H1 (cell line): Measurements from ENCODE around the gene ARID4A. TPM values are rescaled to one million over a fixed set of nuclear protein-coding genes. Genes with fewer than 3 reads are reported as not detected.

Source experiments
- CTCF ChIA-PET: fragments of 300-600 bp; sonication (Branson Sonifier 250); formaldehyde crosslinking; loops from one replicate; lab custom pipeline; 2021; ENCODE audit not compliant: partially characterized antibody; lab: Charles Lee
- POLR2A ChIA-PET: fragments of 300-600 bp; sonication (Branson Sonifier 250); formaldehyde crosslinking; loops from one replicate; lab custom pipeline; 2021; ENCODE audit warnings: inconsistent platforms; ENCODE audit not compliant: partially characterized antibody; lab: Charles Lee
- DNase-seq, 2 experiments: peaks; one replicate each; pipeline versions ENCODE4 v3.0.0 to v3.0.0-alpha.2; 2010 to 2022; ENCODE audit warnings: low spot score in 2 of 2, low read depth in 1 of 2, mixed read lengths in 1 of 2
- FAIRE-seq: peaks from 2 replicates; lab custom pipeline; 2011; peaks lifted over from hg19 to GRCh38; lab: Jason Lieb, UNC
- H2AFZ ChIP-seq: 2 replicates; pipeline ENCODE4 v1.8.1; 2012; ENCODE audit warnings: low read length, inconsistent platforms
- H2AK5ac ChIP-seq: 2 replicates; pipeline ENCODE4 v1.6.1; 2013; ENCODE audit warnings: low read depth, low read length
- H2BK120ac ChIP-seq: replicated peaks from 2 replicates; pipeline ENCODE3; 2013; ENCODE audit warnings: low read depth, low read length, inconsistent platforms
- H2BK12ac ChIP-seq: 2 replicates; pipeline ENCODE4 v1.6.1; 2013; ENCODE audit warnings: low read depth, low read length
- H2BK15ac ChIP-seq: 2 replicates; pipeline ENCODE4 v1.6.1; 2013; ENCODE audit warnings: low read length
- H2BK20ac ChIP-seq: 2 replicates; pipeline ENCODE4 v1.6.1; 2013; ENCODE audit warnings: low read length
- H2BK5ac ChIP-seq: 2 replicates; pipeline ENCODE4 v1.6.1; 2013; ENCODE audit warnings: low read depth, low read length
- H3K14ac ChIP-seq: 2 replicates; pipeline ENCODE4 v1.6.1; 2013; ENCODE audit warnings: inconsistent platforms; ENCODE audit not compliant: insufficient read length
- H3K18ac ChIP-seq: 2 replicates; pipeline ENCODE4 v1.6.1; 2013; ENCODE audit warnings: low read length; ENCODE audit errors: extremely low read depth
- H3K23ac ChIP-seq: 2 replicates; pipeline ENCODE4 v1.6.1; 2013; ENCODE audit warnings: inconsistent platforms; ENCODE audit not compliant: insufficient read length
- H3K23me2 ChIP-seq: 2 replicates; pipeline ENCODE4 v1.6.1; 2013; ENCODE audit warnings: low read depth, low read length
- H3K27ac ChIP-seq: 2 replicates; pipeline ENCODE4 v1.6.1; 2011; ENCODE audit warnings: low read depth, low read length, inconsistent platforms
- H3K27me3 ChIP-seq, 4 experiments: replicated peaks in 1 of 4; 1 replicate in 1 of 4; 2 replicates in 3 of 4; pipeline versions ENCODE4 v1.6.1 to v1.8.1; 2011 to 2013; ENCODE audit warnings: low read length in 3 of 4, mild to moderate bottlenecking in 3 of 4, inconsistent platforms in 2 of 4, mixed read lengths in 2 of 4, moderate library complexity in 1 of 4; ENCODE audit not compliant: control insufficient read depth in 3 of 4, insufficient read depth in 3 of 4; ENCODE audit errors: extremely low read depth in 1 of 4
- H3K36me3 ChIP-seq, 4 experiments: 2 replicates each; pipeline versions ENCODE4 v1.6.1 to v1.8.1; 2011 to 2013; ENCODE audit warnings: mild to moderate bottlenecking in 4 of 4, low read length in 3 of 4, moderate library complexity in 2 of 4, control low read depth in 1 of 4, inconsistent platforms in 1 of 4; ENCODE audit not compliant: insufficient read depth in 4 of 4, control insufficient read depth in 2 of 4
- H3K4ac ChIP-seq: replicated peaks from 2 replicates; pipeline ENCODE3; 2013; ENCODE audit warnings: low read length, low read depth, mixed read lengths, inconsistent platforms; ENCODE audit not compliant: insufficient read length
- H3K4me1 ChIP-seq, 4 experiments: replicated peaks in 1 of 4; 1 replicate in 1 of 4; 2 replicates in 3 of 4; pipeline versions ENCODE4 v1.6.1 to v1.8.1; 2011 to 2013; ENCODE audit warnings: low read length in 3 of 4, inconsistent platforms in 2 of 4, mixed read lengths in 1 of 4; ENCODE audit not compliant: insufficient read depth in 4 of 4, control insufficient read depth in 3 of 4
- H3K4me2 ChIP-seq, 2 experiments: 2 replicates each; pipeline versions ENCODE4 v1.6.1 to v1.8.1; 2011 to 2013; ENCODE audit warnings: low read depth in 2 of 2, low read length in 2 of 2, control low read depth in 1 of 2, inconsistent platforms in 1 of 2, mild to moderate bottlenecking in 1 of 2; ENCODE audit not compliant: insufficient read depth in 1 of 2
- H3K4me3 ChIP-seq, 4 experiments: fragments of 200-600, 300-600 bp in 1 of 4; sonication (generic), shearing (Covaris generic), sonication (Bioruptor Twin) in 1 of 4; 2 replicates each; pipeline versions ENCODE4 v1.5.1 to v1.8.1; 2011 to 2016; ENCODE audit warnings: low read length in 4 of 4, low read depth in 3 of 4, control low read depth in 2 of 4, inconsistent platforms in 2 of 4, mild to moderate bottlenecking in 2 of 4, mixed read lengths in 1 of 4, moderate library complexity in 1 of 4; ENCODE audit not compliant: insufficient read depth in 2 of 4; ENCODE audit errors: extremely low read depth in 1 of 4
- H3K56ac ChIP-seq: replicated peaks from 2 replicates; pipeline ENCODE3; 2013; ENCODE audit warnings: low read depth, mild to moderate bottlenecking, mixed read lengths, low read length, inconsistent platforms; ENCODE audit not compliant: insufficient read length
- H3K79me1 ChIP-seq: 2 replicates; pipeline ENCODE4 v1.6.1; 2013; ENCODE audit warnings: low read depth, low read length, control low read depth
- H3K79me2 ChIP-seq, 2 experiments: 2 replicates each; pipeline versions ENCODE4 v1.6.1 to v1.8.1; 2012 to 2013; ENCODE audit warnings: low read length in 2 of 2, mild to moderate bottlenecking in 2 of 2, inconsistent platforms in 1 of 2; ENCODE audit not compliant: insufficient read depth in 2 of 2, control insufficient read depth in 1 of 2
- H3K9ac ChIP-seq, 4 experiments: replicated peaks in 1 of 4; 1 replicate in 1 of 4; 2 replicates in 3 of 4; pipeline versions ENCODE4 v1.6.1 to v1.8.1; 2011 to 2013; ENCODE audit warnings: low read depth in 3 of 4, low read length in 3 of 4, control low read depth in 2 of 4, mild to moderate bottlenecking in 2 of 4, moderate library complexity in 2 of 4, inconsistent platforms in 1 of 4; ENCODE audit errors: extremely low read depth in 1 of 4
- H3K9me3 ChIP-seq, 2 experiments: 2 replicates each; pipeline versions ENCODE4 v1.6.1 to v1.8.1; 2012 to 2013; ENCODE audit warnings: mild to moderate bottlenecking in 2 of 2, moderate library complexity in 2 of 2, control low read depth in 1 of 2, inconsistent platforms in 1 of 2, low read depth in 1 of 2, low read length in 1 of 2, mixed read lengths in 1 of 2; ENCODE audit not compliant: insufficient read depth in 2 of 2
- H4K20me1 ChIP-seq, 2 experiments: replicated peaks in 1 of 2; 2 replicates each; pipeline versions ENCODE3 to v1.8.1; 2011 to 2013; ENCODE audit warnings: inconsistent platforms in 2 of 2, low read length in 2 of 2, mild to moderate bottlenecking in 1 of 2; ENCODE audit not compliant: insufficient read depth in 2 of 2, control insufficient read depth in 1 of 2
- H4K5ac ChIP-seq: 2 replicates; pipeline ENCODE4 v1.6.1; 2013; ENCODE audit warnings: low read length, low read depth, mixed read lengths, inconsistent platforms; ENCODE audit not compliant: insufficient read length
- H4K8ac ChIP-seq: 2 replicates; pipeline ENCODE4 v1.8.0; 2013; ENCODE audit warnings: mild to moderate bottlenecking, moderate library complexity, low read length, inconsistent platforms; ENCODE audit not compliant: insufficient read depth; ENCODE audit errors: extremely low read depth
- H4K91ac ChIP-seq: replicated peaks from 2 replicates; pipeline ENCODE3; 2013; ENCODE audit warnings: low read length, mixed read lengths, inconsistent platforms; ENCODE audit not compliant: insufficient read length
- BACH1 ChIP-seq: IDR thresholded peaks from 2 replicates; pipeline ENCODE4 v1.6.1; 2012; ENCODE audit warnings: low read length, improper control_type of control experiment
- BRCA1 ChIP-seq: IDR thresholded peaks from 2 replicates; pipeline ENCODE4 v1.6.1; 2012; ENCODE audit warnings: low read depth, low read length, improper control_type of control experiment
- CEBPB ChIP-seq: IDR thresholded peaks from 2 replicates; pipeline ENCODE4 v1.6.1; 2012; ENCODE audit warnings: low read depth, low read length
- CHD2 ChIP-seq: IDR thresholded peaks from 2 replicates; pipeline ENCODE4 v1.6.1; 2012; ENCODE audit warnings: low read length, improper control_type of control experiment
- E2F6 ChIP-seq: IDR thresholded peaks from 2 replicates; pipeline ENCODE4 v1.6.1; 2012; ENCODE audit warnings: inconsistent platforms
- HDAC6 ChIP-seq: IDR thresholded peaks from one replicate; pipeline ENCODE4 v1.7.1; 2012; ENCODE audit warnings: low read depth, mild to moderate bottlenecking, inconsistent platforms, low read length, moderate library complexity
- KDM1A ChIP-seq: fragments of 200-600, 300-600 bp; sonication (generic); IDR thresholded peaks from 2 replicates; pipeline ENCODE4 v1.7.1; 2016; ENCODE audit warnings: mild to moderate bottlenecking, low read length, borderline replicate concordance
- MAX ChIP-seq: IDR thresholded peaks from 2 replicates; pipeline ENCODE4 v1.6.1; 2012; ENCODE audit warnings: inconsistent platforms
- NRF1 ChIP-seq: IDR thresholded peaks from 2 replicates; pipeline ENCODE4 v1.6.1; 2011; ENCODE audit warnings: mild to moderate bottlenecking, low read depth, low read length, improper control_type of control experiment
- POLR2AphosphoS5 ChIP-seq: IDR thresholded peaks from 2 replicates; pipeline ENCODE4 v1.6.1; 2011; ENCODE audit warnings: low read depth, low read length
- RFX5 ChIP-seq: IDR thresholded peaks from 2 replicates; pipeline ENCODE4 v1.6.1; 2011; ENCODE audit warnings: low read depth, low read length, improper control_type of control experiment, borderline replicate concordance
- SAP30 ChIP-seq: fragments of 300-600 bp; sonication (generic); IDR thresholded peaks from 2 replicates; pipeline ENCODE4 v1.7.1; 2012; ENCODE audit warnings: low read length, moderate library complexity, mild to moderate bottlenecking, inconsistent platforms; ENCODE audit not compliant: insufficient read depth, insufficient replicate concordance
- SIX5 ChIP-seq: IDR thresholded peaks from 2 replicates; pipeline ENCODE4 v1.6.1; 2011; ENCODE audit warnings: mild to moderate bottlenecking, low read depth, low read length
- SRF ChIP-seq: IDR thresholded peaks from 2 replicates; pipeline ENCODE4 v1.6.1; 2011; ENCODE audit warnings: mild to moderate bottlenecking, low read depth, low read length, moderate library complexity
- TBP ChIP-seq: IDR thresholded peaks from 2 replicates; pipeline ENCODE4 v1.6.1; 2011; ENCODE audit warnings: low read depth, low read length, improper control_type of control experiment
- WGBS, 2 experiments: shearing (Covaris generic) in 1 of 2; methylation state at CpG; one replicate each; pipeline versions ENCODE4 v1.1.6 to v1.1.7; 2013 to 2015; ENCODE audit warnings: low lambda C conversion rate in 2 of 2, mixed read lengths in 2 of 2, inconsistent platforms in 1 of 2, low coverage in 1 of 2, missing lambda C conversion rate in 1 of 2; ENCODE audit not compliant: insufficient replicate concordance in 2 of 2, insufficient coverage in 1 of 2, insufficient read length in 1 of 2; ENCODE audit errors: extremely low coverage in 1 of 2, missing lambda C conversion rate in 1 of 2; 5-methylcytosine and 5-hydroxymethylcytosine counted together
- polyA plus RNA-seq, 7 experiments: library from polyadenylated mRNA; depleted of rRNA in 3 of 7; stranded (reverse) in 5 of 7; unstranded in 2 of 7; fragments of >200 nt in 5 of 7; fragments of 200-250 nt in 2 of 7; gene quantifications; 1 replicate in 5 of 7; 2 replicates in 1 of 7; 4 replicates in 1 of 7; pipeline versions ENCODE4 v1.2.1 to v1.2.3, GENCODE V29; 2011 to 2013; ENCODE audit warnings: missing spikeins in 2 of 7, mixed read lengths in 2 of 7
- total RNA-seq: library from RNA; stranded (reverse); fragmentation: NEBNext Ultra II Directional; extraction: Animal tissue kit (Norgen Biotek cat#: 25700); gene quantifications from 2 replicates; pipeline ENCODE4 v1.2.1, GENCODE V29; 2021

ARID4A gene
- total and polyA plus RNA-seq, 2 of the 8 experiments (the other 6 are each of a cell fraction or from before 2014, with no cell fraction given), result 2.1 to 14.6 TPM

- Histone ChIP-seq H2BK12ac (no peak overlapping the region), H3K56ac (no peak overlapping the region), H2AK5ac (no peak overlapping the region), H2BK5ac (no peak overlapping the region), H3K79me1 (no peaks in the 10 kb centered on the region), H3K4me1 (no peaks in the 10 kb centered on the region), H3K9ac (no peak overlapping the region), H2BK120ac (no peak overlapping the region), H3K18ac (no peak overlapping the region), H3K23me2 (no peaks in the 10 kb centered on the region), H3K4me3 (no peak overlapping the region), H2BK15ac (no peak overlapping the region), H4K20me1 (peaks cover 3 to 6% of the 10 kb centered on the region in 2 experiments), H3K27me3 (no peaks in the 10 kb centered on the region), H3K9me3 (no peaks in the 10 kb centered on the region), H3K4ac (no peak overlapping the region), H3K23ac (no peak overlapping the region), H2AFZ (no peak overlapping the region), H3K27ac (no peak overlapping the region), H2BK20ac (no peak overlapping the region), H3K4me2 (no peak overlapping the region), H3K14ac (no peak overlapping the region), H3K79me2 (peaks cover 0 to 78% of the 10 kb centered on the region in 2 experiments; a peak in 2 of 4 replicates), H3K36me3 (peaks cover 6 to 82% (median 28%) of the 10 kb centered on the region in 4 experiments; a peak in 7 of 8 replicates), H4K91ac (no peak overlapping the region), H4K5ac (no peak overlapping the region), H4K8ac (no peak overlapping the region)
- DNase-seq (no peak), FAIRE-seq (no peak)
- CTCF ChIA-PET, result no interaction called here
- POLR2A ChIA-PET, result interaction anchor here (2.9 kb wide), 1 partner anchor 10 kb away, joined by 11 read pairs; the partner anchor contains the start of gene ARID4A
- 78% methylated on average over 3 of the region's 3 CpGs; no CpG with 5 or more reads in 1 of the 2 experiments for WGBS, 2 experiments
- TF ChIP-seq BACH1 (no peak), POLR2AphosphoS5 (no peak), KDM1A (no peak), SIX5 (no peak), CHD2 (no peak), MAX (no peak), RFX5 (no peak), BRCA1 (no peak), TBP (no peak), SAP30 (no peak), CEBPB (no peak), E2F6 (no peak), NRF1 (no peak), SRF (no peak), HDAC6 (no peak)
Observed at GRCh38 chr14:58287607-58288042, 10.7 kb upstream of the ARID4A start.
